Measurements from ENCODE around the gene IKZF1.

The IKZF1 gene

DNA sequence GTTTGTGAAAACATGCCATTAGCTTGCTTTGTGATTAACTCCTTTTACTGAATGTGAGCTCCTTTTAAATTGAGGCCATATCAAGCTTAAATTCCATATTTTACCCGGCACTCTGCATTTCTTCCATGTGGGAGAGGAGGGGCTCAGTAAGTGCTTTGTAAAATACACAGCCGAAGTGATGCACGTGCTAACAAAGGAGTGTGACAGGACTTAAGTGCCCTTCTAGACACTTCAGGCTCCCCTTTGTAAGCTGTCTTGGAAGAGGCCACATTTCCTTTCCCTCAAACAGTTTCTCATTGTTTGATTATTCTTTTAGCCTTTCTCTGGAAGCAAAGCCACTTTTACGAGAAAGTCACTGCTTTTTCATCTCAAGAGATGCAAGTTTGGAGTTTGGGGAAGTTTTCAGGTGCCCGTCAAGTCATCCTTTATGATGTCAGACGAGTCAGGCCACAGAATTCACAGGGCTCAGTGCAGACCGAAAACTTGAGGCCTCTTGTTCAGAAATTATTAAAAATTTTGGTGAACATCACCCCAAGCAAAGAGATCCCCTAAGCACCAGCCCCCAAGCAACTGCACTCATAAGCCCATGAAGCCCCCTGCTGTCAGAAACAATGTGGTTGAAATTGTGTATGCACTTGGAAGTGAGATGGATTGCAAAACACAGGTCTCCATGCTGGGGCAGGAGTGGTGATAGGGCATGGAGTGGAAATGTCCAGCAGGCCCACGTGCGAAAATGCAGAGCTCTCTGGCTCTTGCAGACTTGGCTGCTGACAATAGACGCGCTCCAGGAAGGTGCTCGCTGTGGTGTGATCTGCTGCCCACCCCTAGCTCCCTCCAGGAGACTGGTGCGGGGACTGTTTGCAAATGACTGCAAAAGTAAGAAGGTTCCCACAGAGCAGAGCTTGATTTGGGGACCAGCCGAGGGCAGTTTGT, 11.5 kb downstream of the IKZF1 start:
- Histone ChIP-seq H3K9me2 (replicated peaks; ENCODE audit: insufficient read depth, low read length) (no peaks in the 10 kb centered on the region), H3K9me3 (replicated peaks; ENCODE audit: insufficient read depth, low read length) (no peaks in the 10 kb centered on the region), H3K4me2 (ENCODE audit: low read depth, low read length) (peak overlapping the region; percentile 92), H3K79me2 (ENCODE audit: low read length) (peaks cover 99% of the 10 kb centered on the region), H3K4me1 (ENCODE audit: low read length) (peaks cover 45% of the 10 kb centered on the region), H3K4me3 (ENCODE audit: low read length) (peak overlapping the region; percentile 44), H4K20me1 (ENCODE audit: insufficient read depth, low read length) (no peaks in the 10 kb centered on the region), H2AFZ (ENCODE audit: low read length) (no peak overlapping the region), H3F3A (ENCODE audit: insufficient read depth, low read length) (peaks cover 53% of the 10 kb centered on the region), H3K9ac (ENCODE audit: low read length) (peak overlapping the region; percentile 57), H3K36me3 (replicated peaks; ENCODE audit: insufficient read depth, low read length) (peaks cover 6% of the 10 kb centered on the region; the same call in 1 of the 2 replicates), H3K27ac (ENCODE audit: low read length) (peak overlapping the region; percentile 80), H3K27me3 (replicated peaks; ENCODE audit: insufficient read depth, low read length) (no peaks in the 10 kb centered on the region)
- peak; percentile 17; the same call in 1 of the 2 replicates for TF ChIP-seq CTCF (IDR thresholded peaks at IDR 0.05; ENCODE audit: low read length)
- TF ChIP-seq EZH2phosphoT487 (IDR thresholded peaks at IDR 0.05; ENCODE audit: low read length): no peak
- TF ChIP-seq EZH2 (optimal IDR thresholded peaks at IDR 0.05; ENCODE audit: low read depth, low read length): no peak
- DNase-seq: peak; percentile 46

- no peaks in the 10 kb centered on the region for H3K9me2 ChIP-seq (replicated peaks; ENCODE audit: insufficient read depth, low read length)
- peaks cover 45% of the 10 kb centered on the region for H3K4me1 ChIP-seq (ENCODE audit: low read length)
- peak overlapping the region; percentile 80 for H3K27ac ChIP-seq (ENCODE audit: low read length)
- H3K9me3 ChIP-seq (replicated peaks; ENCODE audit: insufficient read depth, low read length): no peaks in the 10 kb centered on the region
- peak overlapping the region; percentile 57 for H3K9ac ChIP-seq (ENCODE audit: low read length)
- DNase-seq: peak; percentile 81
- H3K36me3 ChIP-seq (replicated peaks; ENCODE audit: insufficient read depth, low read length): peaks cover 6% of the 10 kb centered on the region; the same call in 1 of the 2 replicates
- peak overlapping the region; percentile 44; the same call in 1 of the 2 replicates for H3K4me3 ChIP-seq (ENCODE audit: low read length)
- TF ChIP-seq EZH2 (optimal IDR thresholded peaks at IDR 0.05; ENCODE audit: low read depth, low read length) (no peak), CTCF (IDR thresholded peaks at IDR 0.05; ENCODE audit: low read length) (peak; percentile 38)
- H4K20me1 ChIP-seq (ENCODE audit: insufficient read depth, low read length): no peaks in the 10 kb centered on the region
- H3K79me2 ChIP-seq (ENCODE audit: low read length): peaks cover 99% of the 10 kb centered on the region
- peak overlapping the region; percentile 92 for H3K4me2 ChIP-seq (ENCODE audit: low read depth, low read length)
- H2AFZ ChIP-seq (ENCODE audit: low read length): no peak overlapping the region
- H3F3A ChIP-seq (ENCODE audit: insufficient read depth, low read length): peaks cover 40% of the 10 kb centered on the region
- H3K27me3 ChIP-seq (replicated peaks; ENCODE audit: insufficient read depth, low read length): no peaks in the 10 kb centered on the region
Observed at GRCh38 chr7:50317221-50317678, 12.7 kb downstream of the IKZF1 start.

GRCh38 chr7:50317697-50318669, 13.5 kb downstream of the IKZF1 start:
- peaks cover 33% of the 10 kb centered on the region for H3F3A ChIP-seq (ENCODE audit: insufficient read depth, low read length)
- no peaks in the 10 kb centered on the region for H3K27me3 ChIP-seq (replicated peaks; ENCODE audit: insufficient read depth, low read length)
- peaks cover 6% of the 10 kb centered on the region; the same call in 1 of the 2 replicates for H3K36me3 ChIP-seq (replicated peaks; ENCODE audit: insufficient read depth, low read length)
- peak overlapping the region; percentile 92; the same call in 1 of the 2 replicates for H3K4me2 ChIP-seq (ENCODE audit: low read depth, low read length)
- H3K9ac ChIP-seq (ENCODE audit: low read length): no peak overlapping the region
- H3K4me1 ChIP-seq (ENCODE audit: low read length): peaks cover 43% of the 10 kb centered on the region
- H3K4me3 ChIP-seq (ENCODE audit: low read length): no peak overlapping the region
- TF ChIP-seq EZH2 (optimal IDR thresholded peaks at IDR 0.05; ENCODE audit: low read depth, low read length) (no peak), EZH2phosphoT487 (IDR thresholded peaks at IDR 0.05; ENCODE audit: low read length) (no peak), CTCF (IDR thresholded peaks at IDR 0.05; ENCODE audit: low read length) (no peak)
- H3K79me2 ChIP-seq (ENCODE audit: low read length): peaks cover 99% of the 10 kb centered on the region
- peak overlapping the region; percentile 80; the same call in 1 of the 2 replicates for H3K27ac ChIP-seq (ENCODE audit: low read length)
- no peak overlapping the region for H2AFZ ChIP-seq (ENCODE audit: low read length)
- no peaks in the 10 kb centered on the region for H3K9me2 ChIP-seq (replicated peaks; ENCODE audit: insufficient read depth, low read length)
- DNase-seq: no peak
- H4K20me1 ChIP-seq (ENCODE audit: insufficient read depth, low read length): no peaks in the 10 kb centered on the region
- H3K9me3 ChIP-seq (replicated peaks; ENCODE audit: insufficient read depth, low read length): no peaks in the 10 kb centered on the region

Data from MM.1S (cell line).